Articular chondrocyte of knee joint (primary cell): ENCODE data around the gene PABPC1L2A. TPM values are rescaled to one million over a fixed set of nuclear protein-coding genes. Genes with fewer than 3 reads are reported as not detected.

ENCODE experiments used
- total RNA-seq: library from RNA; depleted of rRNA; stranded (reverse); fragments of >200 nt; gene quantifications from 2 replicates; pipeline ENCODE4 v1.2.3, GENCODE V29; 2012

Gene PABPC1L2A
- total RNA-seq: not detected in 2 replicates

DNA sequence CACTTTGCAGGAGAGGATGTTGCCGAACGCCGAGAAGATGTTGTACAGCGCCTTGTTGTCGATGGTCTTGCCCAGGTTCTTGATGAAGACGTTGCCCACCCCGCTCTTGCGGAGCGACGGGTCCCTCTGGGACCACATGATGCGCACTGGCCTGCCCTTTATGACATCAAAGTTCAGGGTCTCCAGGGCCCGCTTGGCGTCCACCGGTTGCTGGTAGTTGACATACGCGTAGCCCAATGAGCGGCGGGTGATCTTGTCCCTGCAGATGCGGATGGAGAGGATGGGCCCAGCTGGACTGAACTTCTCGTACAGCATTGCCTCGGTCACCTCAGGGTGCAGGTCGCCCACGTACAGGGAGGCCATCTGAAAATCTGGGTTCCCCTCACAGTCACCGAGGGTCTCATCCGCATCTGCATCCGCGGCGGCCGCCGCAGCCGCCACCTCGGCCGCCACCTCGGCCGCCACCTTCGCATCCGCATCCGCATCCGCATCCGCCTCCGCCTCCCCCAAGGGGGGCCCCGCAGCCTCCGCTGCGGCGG lies at the start of gene PABPC1L2A:
TSS of gene PABPC1L2A (minus strand) at position 489 of the 539 bp plus-strand sequence. CDS start at position 363, 126 bp downstream.

Other genes starting within 250 kb of the PABPC1L2A start
- not detected in 2 replicates for gene FAM236C, start 166.9 kb downstream of the PABPC1L2A start, total RNA-seq
- not detected in 2 replicates for gene FAM236A, start 141.3 kb downstream of the PABPC1L2A start, total RNA-seq
- not detected in 2 replicates for gene DMRTC1, start 135.7 kb downstream of the PABPC1L2A start, total RNA-seq
- not detected in 2 replicates for gene PABPC1L2B, start 76.6 kb downstream of the PABPC1L2A start, total RNA-seq
- 1.6 and 2.5 TPM in 2 replicates for gene NAP1L2, start 135.3 kb upstream of the PABPC1L2A start, total RNA-seq